GM21515 (cell line): ENCODE data around the gene CENPV.
"Not testable (repeated sequence)": the region's sequence is repeated elsewhere in the genome, so short reads cannot be mapped to it uniquely, and the experiment has no call there.

Source experiments
- ATAC-seq: cut with Tn5 transposase; IDR thresholded peaks from one replicate; pipeline ENCODE4 v1.9.1; 2021; ENCODE audit not compliant: unreplicated experiment

CENPV gene

GRCh38 chr17:16353317-16354174, at the start of gene CENPV:
Gene CENPV (minus strand): TSS chr17:16353469. CDS start chr17:16353436, 33 bp downstream.
- ATAC-seq, result peak; percentile 60

- peak; percentile 49 for ATAC-seq
These were observed 45.3 kb upstream of the CENPV start for GRCh38 chr17:16398270-16399267.

GRCh38 chr17:16396693-16397092, 43.4 kb upstream of the CENPV start:
- not testable (repeated sequence) for ATAC-seq

- not testable (repeated sequence) for ATAC-seq
These were observed 42.6 kb upstream of the CENPV start for GRCh38 chr17:16395887-16396286.

GRCh38 chr17:16392491-16392890, 39.2 kb upstream of the CENPV start:
- ATAC-seq, result not testable (repeated sequence)

GRCh38 chr17:16391451-16391850, 38.2 kb upstream of the CENPV start:
- no peak for ATAC-seq

GRCh38 chr17:16386126-16386507, 32.8 kb upstream of the CENPV start:
- not testable (repeated sequence) for ATAC-seq

- no peak for ATAC-seq
These were observed 31.3 kb upstream of the CENPV start for GRCh38 chr17:16384557-16384956.

GRCh38 chr17:16383772-16384287, 30.6 kb upstream of the CENPV start:
- ATAC-seq, result no peak

- no peak for ATAC-seq
These were observed 29.9 kb upstream of the CENPV start for GRCh38 chr17:16383216-16383615.

GRCh38 chr17:16381496-16381820, 28.2 kb upstream of the CENPV start:
- ATAC-seq, result peak; percentile 4

GRCh38 chr17:16380640-16381495, 27.6 kb upstream of the CENPV start, which contains the start of gene UBB:
Gene UBB (plus strand): TSS chr17:16381091. CDS start chr17:16381908, 817 bp downstream.
- ATAC-seq, result peak; percentile 92

- ATAC-seq, result no peak
These were observed 26.4 kb upstream of the CENPV start for GRCh38 chr17:16379654-16380053.

- ATAC-seq, result no peak
These were observed 25.5 kb upstream of the CENPV start for GRCh38 chr17:16378636-16379282.

GRCh38 chr17:16377941-16378341, 24.7 kb upstream of the CENPV start:
- no peak for ATAC-seq

- no peak for ATAC-seq
These were observed 21.1 kb upstream of the CENPV start for GRCh38 chr17:16374146-16374938.

GRCh38 chr17:16371742-16372141, 18.5 kb upstream of the CENPV start:
- no peak for ATAC-seq

- no peak for ATAC-seq
These were observed 11.4 kb upstream of the CENPV start for GRCh38 chr17:16364625-16365024.
